ENCODE results near the gene AGPAT4.

- no peak for TF ChIP-seq EZH2phosphoT487 (IDR thresholded peaks at IDR 0.05; ENCODE audit: insufficient read depth, low read depth)
- no peak for TF ChIP-seq EZH2 (IDR thresholded peaks at IDR 0.05; ENCODE audit: insufficient read depth, poor library complexity, severe bottlenecking)
Observed at GRCh38 chr6:161091972-161092701, 181.7 kb downstream of the AGPAT4 start.

All from GM23248 (cell line).